Measurements from ENCODE around the gene ETFB. TPM values are rescaled to one million over a fixed set of nuclear protein-coding genes. Genes with fewer than 3 reads are reported as not detected.
"Not testable (repeated sequence)": the region's sequence is repeated elsewhere in the genome, so short reads cannot be mapped to it uniquely, and the experiment has no call there.

ETFB gene
- total RNA-seq, 1 donor from 2014 or later: 43.7 TPM

GRCh38 chr19:51399231-51399630 lies 33.0 kb upstream of the ETFB start:
- peaks cover 21% of the 10 kb centered on the region for H3K9me3 Mint-ChIP-seq (ENCODE audit: low read depth)
- no peak overlapping the region for H3K27ac Mint-ChIP-seq (ENCODE audit: unreplicated experiment)
- no peaks in the 10 kb centered on the region for H3K27me3 Mint-ChIP-seq (ENCODE audit: low read depth)
- H3K4me3 Mint-ChIP-seq (ENCODE audit: unreplicated experiment): no peak overlapping the region
- DNase-seq (ENCODE audit: low spot score): no peak
- H3K4me1 Mint-ChIP-seq (ENCODE audit: low read depth): peaks cover 8% of the 10 kb centered on the region
- H3K36me3 Mint-ChIP-seq (ENCODE audit: low read depth): peaks cover 3% of the 10 kb centered on the region
- no peak for TF ChIP-seq CTCF (IDR thresholded peaks at IDR 0.05)

GRCh38 chr19:51398096-51398704 lies 32.0 kb upstream of the ETFB start:
- no peak for DNase-seq (ENCODE audit: low spot score)
- Mint-ChIP-seq H3K4me3 (ENCODE audit: unreplicated experiment) (no peak overlapping the region), H3K4me1 (ENCODE audit: low read depth) (peaks cover 14% of the 10 kb centered on the region), H3K27ac (ENCODE audit: unreplicated experiment) (no peak overlapping the region), H3K9me3 (ENCODE audit: low read depth) (peaks cover 15% of the 10 kb centered on the region), H3K36me3 (ENCODE audit: low read depth) (peaks cover 3% of the 10 kb centered on the region), H3K27me3 (ENCODE audit: low read depth) (no peaks in the 10 kb centered on the region)
- peak; percentile 77 for TF ChIP-seq CTCF (IDR thresholded peaks at IDR 0.05)

GRCh38 chr19:51397453-51397852 lies 31.3 kb upstream of the ETFB start:
- not testable (repeated sequence) for DNase-seq (ENCODE audit: low spot score); H3K4me3 Mint-ChIP-seq (ENCODE audit: unreplicated experiment); H3K27ac Mint-ChIP-seq (ENCODE audit: unreplicated experiment); H3K27me3 Mint-ChIP-seq (ENCODE audit: low read depth); H3K36me3 Mint-ChIP-seq (ENCODE audit: low read depth); H3K9me3 Mint-ChIP-seq (ENCODE audit: low read depth)
- peaks cover 14% of the 10 kb centered on the region for H3K4me1 Mint-ChIP-seq (ENCODE audit: low read depth)

GRCh38 chr19:51396175-51396574 lies 30.0 kb upstream of the ETFB start:
- Mint-ChIP-seq H3K27me3 (ENCODE audit: low read depth) (no peaks in the 10 kb centered on the region), H3K4me3 (ENCODE audit: unreplicated experiment) (no peak overlapping the region), H3K9me3 (ENCODE audit: low read depth) (no peaks in the 10 kb centered on the region), H3K27ac (ENCODE audit: unreplicated experiment) (no peak overlapping the region), H3K4me1 (ENCODE audit: low read depth) (peaks cover 14% of the 10 kb centered on the region), H3K36me3 (ENCODE audit: low read depth) (no peaks in the 10 kb centered on the region)
- DNase-seq (ENCODE audit: low spot score): no peak
- TF ChIP-seq CTCF (IDR thresholded peaks at IDR 0.05): no peak

GRCh38 chr19:51394050-51394836 lies 28.1 kb upstream of the ETFB start:
- Mint-ChIP-seq H3K36me3 (ENCODE audit: low read depth) (no peaks in the 10 kb centered on the region), H3K4me1 (ENCODE audit: low read depth) (peaks cover 14% of the 10 kb centered on the region), H3K27me3 (ENCODE audit: low read depth) (no peaks in the 10 kb centered on the region), H3K4me3 (ENCODE audit: unreplicated experiment) (peak overlapping the region; percentile 68), H3K27ac (ENCODE audit: unreplicated experiment) (peak overlapping the region; percentile 69), H3K9me3 (ENCODE audit: low read depth) (no peaks in the 10 kb centered on the region)
- DNase-seq (ENCODE audit: low spot score): no peak
- peak; percentile 55 for TF ChIP-seq CTCF (IDR thresholded peaks at IDR 0.05)
